Measurements from ENCODE around the gene IPO9. TPM values are rescaled to one million over a fixed set of nuclear protein-coding genes. Genes with fewer than 3 reads are reported as not detected.

IPO9 gene
- total RNA-seq, 1 experiment from 2014 or later: 76.2 TPM

- no peak overlapping the region for H3K4me3 ChIP-seq
- intact Hi-C loops (cut with micrococcal nuclease; ENCODE audit: unreplicated experiment): no loop called here
- DNase-seq: no peak
- 0 out of 2 replicates have a peak, but pooled peaks cover 2% of the 10 kb centered on the region for H4K20me1 ChIP-seq (ENCODE audit: insufficient read depth)
- POLR2A ChIA-PET (ENCODE audit: unreplicated experiment): interaction anchor here (0.6 to 0.7 kb wide), 2 partner anchors 49 to 85 kb away, joined by 4 to 8 read pairs; no protein-coding TSS in a partner anchor
- H2AFZ ChIP-seq: no peak overlapping the region
- TF ChIP-seq, protein P1, sequence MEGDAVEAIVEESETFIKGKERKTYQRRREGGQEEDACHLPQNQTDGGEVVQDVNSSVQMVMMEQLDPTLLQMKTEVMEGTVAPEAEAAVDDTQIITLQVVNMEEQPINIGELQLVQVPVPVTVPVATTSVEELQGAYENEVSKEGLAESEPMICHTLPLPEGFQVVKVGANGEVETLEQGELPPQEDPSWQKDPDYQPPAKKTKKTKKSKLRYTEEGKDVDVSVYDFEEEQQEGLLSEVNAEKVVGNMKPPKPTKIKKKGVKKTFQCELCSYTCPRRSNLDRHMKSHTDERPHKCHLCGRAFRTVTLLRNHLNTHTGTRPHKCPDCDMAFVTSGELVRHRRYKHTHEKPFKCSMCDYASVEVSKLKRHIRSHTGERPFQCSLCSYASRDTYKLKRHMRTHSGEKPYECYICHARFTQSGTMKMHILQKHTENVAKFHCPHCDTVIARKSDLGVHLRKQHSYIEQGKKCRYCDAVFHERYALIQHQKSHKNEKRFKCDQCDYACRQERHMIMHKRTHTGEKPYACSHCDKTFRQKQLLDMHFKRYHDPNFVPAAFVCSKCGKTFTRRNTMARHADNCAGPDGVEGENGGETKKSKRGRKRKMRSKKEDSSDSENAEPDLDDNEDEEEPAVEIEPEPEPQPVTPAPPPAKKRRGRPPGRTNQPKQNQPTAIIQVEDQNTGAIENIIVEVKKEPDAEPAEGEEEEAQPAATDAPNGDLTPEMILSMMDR (conservative IDR thresholded peaks at IDR 0.05): peak; percentile 52
- TF ChIP-seq EZH2 (IDR thresholded peaks at IDR 0.05; ENCODE audit: low read depth): no peak
- no peaks in the 10 kb centered on the region for H3K79me2 ChIP-seq (ENCODE audit: low read depth)
- no TSS peak for BruUV-seq (replicated peaks)
- H3K27me3 ChIP-seq (ENCODE audit: insufficient read depth, low read depth): no peaks in the 10 kb centered on the region
- no peak overlapping the region for H3K4me2 ChIP-seq
- no peaks in the 10 kb centered on the region for H3K9me3 ChIP-seq (ENCODE audit: insufficient read depth, low read depth)
- CTCF ChIA-PET: interaction anchor here (0.6 to 1.4 kb wide), 3 partner anchors 86 to 237 kb away, joined by 3 to 8 read pairs (median 3); no protein-coding TSS in a partner anchor
- H3K9me2 ChIP-seq (ENCODE audit: insufficient read depth): no peaks in the 10 kb centered on the region
- no peak overlapping the region for H3K27ac ChIP-seq
- peaks cover 5% of the 10 kb centered on the region; the same call in 1 of the 2 replicates for H3K36me3 ChIP-seq (ENCODE audit: low read depth)
- H3K4me1 ChIP-seq (replicated peaks; ENCODE audit: insufficient read depth): no peaks in the 10 kb centered on the region
- H3F3A ChIP-seq (ENCODE audit: insufficient read depth, low read depth): 0 out of 2 replicates have a peak, but pooled peaks cover 7% of the 10 kb centered on the region
Observed at GRCh38 chr1:201795066-201795465, 33.9 kb upstream of the IPO9 start.

DNA sequence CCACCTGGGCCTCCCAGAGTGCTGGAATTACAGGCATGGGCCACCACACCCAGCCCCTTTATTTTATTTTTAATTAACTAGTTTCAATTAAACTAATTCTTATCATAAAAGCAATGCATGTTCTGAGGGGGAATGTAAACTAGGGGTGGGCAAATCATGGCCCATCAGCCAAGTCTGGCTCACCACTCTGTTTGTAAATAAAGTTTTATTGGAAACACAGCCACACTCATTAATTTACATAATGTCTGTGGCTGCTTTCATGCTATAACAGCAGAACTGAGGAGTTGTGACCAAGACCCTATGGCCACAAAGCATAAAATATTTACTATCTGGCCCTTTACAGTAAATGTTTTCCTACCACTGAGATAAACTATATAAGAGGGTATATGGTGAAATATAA is 28.7 kb upstream of the IPO9 start:
- no peaks in the 10 kb centered on the region for H3K4me1 ChIP-seq (replicated peaks; ENCODE audit: insufficient read depth)
- intact Hi-C loops (cut with micrococcal nuclease; ENCODE audit: unreplicated experiment): no loop called here
- no peak overlapping the region for H3K27ac ChIP-seq
- H3K4me3 ChIP-seq: no peak overlapping the region
- BruUV-seq (replicated peaks): no TSS peak
- peaks cover 5% of the 10 kb centered on the region; the same call in 1 of the 2 replicates for H3K36me3 ChIP-seq (ENCODE audit: low read depth)
- no peaks in the 10 kb centered on the region for H3K27me3 ChIP-seq (ENCODE audit: insufficient read depth, low read depth)
- H3K9me2 ChIP-seq (ENCODE audit: insufficient read depth): no peaks in the 10 kb centered on the region
- H3K79me2 ChIP-seq (ENCODE audit: low read depth): no peaks in the 10 kb centered on the region
- H3K4me2 ChIP-seq: no peak overlapping the region
- POLR2A ChIA-PET (ENCODE audit: unreplicated experiment): no interaction called here
- H2AFZ ChIP-seq: no peak overlapping the region
- CTCF ChIA-PET: no interaction called here
- no peaks in the 10 kb centered on the region for H3K9me3 ChIP-seq (ENCODE audit: insufficient read depth, low read depth)
- TF ChIP-seq, protein P1 (conservative IDR thresholded peaks at IDR 0.05): no peak
- TF ChIP-seq EZH2 (IDR thresholded peaks at IDR 0.05; ENCODE audit: low read depth): no peak
- H3F3A ChIP-seq (ENCODE audit: insufficient read depth, low read depth): 0 out of 2 replicates have a peak, but pooled peaks cover 7% of the 10 kb centered on the region
- H4K20me1 ChIP-seq (ENCODE audit: insufficient read depth): 0 out of 2 replicates have a peak, but pooled peaks cover 2% of the 10 kb centered on the region
- DNase-seq: no peak

DNA sequence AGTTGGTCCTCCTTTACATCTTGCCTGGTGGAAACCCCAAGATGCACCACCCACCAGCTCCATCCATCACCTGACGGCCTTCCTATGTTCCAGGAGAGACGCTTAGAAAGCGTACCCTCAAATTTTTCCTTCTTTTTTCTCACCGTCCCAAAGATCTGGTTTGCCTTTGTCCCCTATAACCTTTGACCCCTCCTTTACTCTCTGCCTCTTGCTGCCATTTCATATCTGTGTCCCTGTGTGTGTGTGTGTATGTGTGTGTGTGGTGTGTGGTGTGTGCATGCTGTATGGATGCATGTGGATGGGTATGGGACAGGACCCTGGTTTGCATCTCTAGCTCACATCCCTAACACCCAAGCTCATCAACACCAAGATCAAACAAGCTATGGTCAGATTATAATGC is 22.2 kb upstream of the IPO9 start:
- Histone ChIP-seq H3K9me2 (ENCODE audit: insufficient read depth) (no peaks in the 10 kb centered on the region), H3K4me1 (replicated peaks; ENCODE audit: insufficient read depth) (no peaks in the 10 kb centered on the region), H3F3A (ENCODE audit: insufficient read depth, low read depth) (no peaks in the 10 kb centered on the region), H3K79me2 (ENCODE audit: low read depth) (no peaks in the 10 kb centered on the region), H3K9me3 (ENCODE audit: insufficient read depth, low read depth) (no peaks in the 10 kb centered on the region), H4K20me1 (ENCODE audit: insufficient read depth) (no peaks in the 10 kb centered on the region), H3K4me2 (no peak overlapping the region), H3K4me3 (no peak overlapping the region), H3K27ac (no peak overlapping the region), H2AFZ (no peak overlapping the region), H3K27me3 (ENCODE audit: insufficient read depth, low read depth) (no peaks in the 10 kb centered on the region), H3K36me3 (ENCODE audit: low read depth) (peaks cover 5% of the 10 kb centered on the region; the same call in 1 of the 2 replicates)
- no peak for TF ChIP-seq EZH2 (IDR thresholded peaks at IDR 0.05; ENCODE audit: low read depth)
- TF ChIP-seq, protein P1 (conservative IDR thresholded peaks at IDR 0.05): no peak
- no TSS peak for BruUV-seq (replicated peaks)
- intact Hi-C loops (cut with micrococcal nuclease; ENCODE audit: unreplicated experiment): no loop called here
- ChIA-PET CTCF (no interaction called here), POLR2A (ENCODE audit: unreplicated experiment) (interaction anchor here (0.5 kb wide), 1 partner anchor 12 kb away, joined by 4 read pairs; no protein-coding TSS in a partner anchor)
- DNase-seq: no peak
